Measurements from ENCODE around the gene NACC2.

DNA sequence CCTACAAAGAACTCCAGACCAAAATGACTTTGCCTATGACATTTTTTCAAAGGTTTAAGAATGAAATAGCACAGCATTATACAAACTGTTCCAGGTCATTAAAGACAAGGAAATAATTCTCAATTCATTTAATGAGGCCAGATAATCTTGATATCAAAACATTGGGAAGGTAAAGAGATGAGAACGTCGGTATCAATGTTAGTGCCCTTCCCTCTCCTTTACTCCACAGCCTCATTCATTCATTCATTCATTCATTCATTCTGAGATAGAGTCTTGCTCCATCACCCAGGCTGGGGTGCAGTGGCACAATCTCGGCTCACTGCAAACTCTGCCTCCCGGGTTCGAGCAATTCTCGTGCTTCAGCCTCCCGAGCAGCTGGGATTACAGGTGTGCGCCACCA lies 64.0 kb downstream of the NACC2 start:
- no peak for TF ChIP-seq FOXJ3 (CRISPR knock-in tag; IDR thresholded peaks at IDR 0.05)
- no peak for TF ChIP-seq SP2 (IDR thresholded peaks at IDR 0.05; ENCODE audit: extremely low read depth, low read depth, low read length, poor library complexity, severe bottlenecking)
- TF ChIP-seq NR3C1 (CRISPR knock-in tag; IDR thresholded peaks at IDR 0.05), result no peak
- no peak for TF ChIP-seq ZNF124 (CRISPR knock-in tag; IDR thresholded peaks at IDR 0.05)

Measured in K562 (cell line).